CD4-positive, alpha-beta T cell treated with Interleukin-6 for 4 hours (primary cell): ENCODE measurements around the gene GMDS.

Experiments used
- DNase-seq: peaks from one replicate; pipeline ENCODE4 v3.0.0-alpha.2; 2020; ENCODE audit warnings: mixed read lengths

The GMDS gene

GRCh38 chr6:1821164-1821512 lies 424.3 kb downstream of the GMDS start:
- DNase-seq = no peak

GRCh38 chr6:1820714-1821113 lies 424.7 kb downstream of the GMDS start:
- DNase-seq = no peak

DNA sequence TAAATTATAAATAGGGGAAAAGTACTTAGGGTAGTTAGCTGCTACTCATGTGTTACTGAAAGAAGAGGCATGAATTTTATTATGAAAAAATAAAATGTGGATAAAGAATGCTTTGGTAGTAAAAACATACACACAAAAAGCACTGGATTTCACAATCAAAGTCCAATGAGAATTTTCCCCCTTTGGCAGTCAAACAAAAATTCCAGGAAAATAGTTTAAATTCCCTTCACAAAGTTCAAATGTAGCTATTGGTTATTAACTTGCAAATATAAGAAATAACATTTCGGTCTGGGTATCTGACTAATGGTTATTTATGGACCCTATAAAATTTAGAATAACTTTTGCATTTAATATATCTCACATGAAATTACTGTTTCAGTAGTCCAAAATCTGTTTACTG lies 425.2 kb downstream of the GMDS start:
- no peak for DNase-seq

DNA sequence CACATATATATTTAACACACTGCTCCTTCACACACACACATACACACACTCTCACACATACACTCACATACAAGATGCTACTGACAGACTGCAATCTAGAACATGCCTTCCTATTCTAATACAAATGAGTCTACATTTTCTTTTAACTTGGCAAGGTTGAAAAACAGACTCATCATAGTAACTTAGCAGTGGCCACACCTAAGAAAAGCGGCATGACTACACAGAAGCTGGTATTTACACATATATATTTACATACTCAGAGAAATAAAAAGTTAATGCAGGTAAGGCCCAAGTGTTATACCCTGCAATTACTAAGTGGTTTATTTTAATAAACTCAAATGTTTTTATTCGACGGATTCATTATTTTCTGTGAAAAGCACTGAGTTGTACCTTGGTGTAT lies 426.4 kb downstream of the GMDS start:
- no peak for DNase-seq

DNA sequence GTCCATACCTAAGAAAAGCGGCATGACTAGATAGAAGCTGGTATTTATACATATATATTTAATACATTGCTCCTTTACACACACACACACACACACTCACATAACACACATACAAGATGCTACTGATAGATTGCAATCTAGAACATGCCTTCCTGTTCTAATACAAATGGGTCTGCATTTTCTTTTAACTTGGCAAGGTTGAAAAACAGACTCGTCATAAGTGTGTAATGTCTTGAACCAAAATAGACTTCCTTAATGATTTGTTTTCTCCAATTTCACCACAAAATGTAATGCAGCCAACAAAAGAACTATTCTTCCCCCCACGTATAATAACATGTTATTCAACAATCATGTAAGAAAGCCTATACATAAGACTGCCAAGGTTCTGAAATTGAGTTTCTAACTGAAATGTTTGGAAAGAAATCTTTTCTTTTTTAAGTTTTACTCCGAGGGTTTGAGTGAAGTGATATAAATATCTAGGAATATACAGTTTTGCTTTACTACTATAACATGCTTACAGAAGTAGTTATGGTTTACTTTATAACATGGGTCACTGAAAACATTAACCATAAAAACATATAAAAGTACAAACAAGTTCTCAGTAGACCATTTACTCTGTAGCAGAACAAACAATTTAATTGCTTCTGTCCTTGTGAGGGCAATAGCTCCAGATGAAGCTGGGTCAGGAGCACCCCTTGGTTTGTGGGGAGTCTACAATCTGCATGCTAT lies 428.2 kb downstream of the GMDS start:
- no peak for DNase-seq

DNA sequence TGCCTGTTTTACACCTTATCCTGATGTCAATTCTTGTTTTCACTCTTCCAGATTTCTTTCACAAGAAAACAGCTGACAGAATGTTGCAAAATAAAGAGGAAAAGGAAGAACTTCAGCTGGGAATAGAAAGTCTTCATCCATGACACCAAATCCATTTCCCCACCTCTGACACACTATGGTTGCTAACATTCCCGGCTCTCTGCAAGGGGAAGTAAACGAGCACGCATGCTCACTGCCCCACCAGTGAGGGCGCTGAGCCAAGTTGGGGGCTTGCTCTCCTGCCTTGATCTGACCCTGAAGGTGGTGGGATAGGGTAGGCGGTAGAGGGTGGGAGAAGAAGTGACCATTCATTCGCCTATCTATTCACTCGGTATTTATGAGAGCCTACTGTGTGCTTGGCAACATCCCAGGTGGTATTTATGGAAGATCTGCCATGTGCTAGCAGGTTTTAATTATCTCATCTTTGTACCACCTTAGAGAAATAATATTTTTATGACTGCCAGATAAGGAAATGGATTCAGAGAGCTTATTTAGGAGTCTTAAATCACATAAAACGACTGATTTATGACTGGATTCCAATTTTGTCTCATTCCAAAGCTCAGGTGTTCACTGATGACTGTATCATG lies 429.5 kb downstream of the GMDS start:
- DNase-seq = no peak

DNA sequence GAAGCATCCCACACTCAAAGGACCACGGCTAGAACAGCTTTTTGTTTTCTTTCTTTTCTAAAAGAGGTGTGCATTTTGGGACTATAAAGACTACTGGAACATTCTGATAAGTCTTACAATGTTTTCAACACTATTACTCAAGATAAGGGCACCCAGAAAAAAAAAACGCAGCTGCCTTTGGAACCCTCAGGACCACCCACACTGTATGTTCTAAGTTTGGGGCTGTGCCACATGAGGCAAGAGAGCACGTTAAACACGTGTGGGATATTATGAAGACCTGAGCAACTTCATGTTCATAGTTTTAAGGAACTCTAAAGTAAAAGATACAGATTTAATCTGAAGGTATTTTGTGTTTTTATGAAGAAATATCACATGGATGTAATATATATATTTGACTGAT lies 431.1 kb downstream of the GMDS start:
- DNase-seq = no peak

GRCh38 chr6:1812487-1812886 lies 432.9 kb downstream of the GMDS start:
- DNase-seq = no peak

GRCh38 chr6:1812034-1812433 lies 433.4 kb downstream of the GMDS start:
- DNase-seq = no peak

- DNase-seq = no peak
Observed at GRCh38 chr6:1810880-1811279, 434.5 kb downstream of the GMDS start.

GRCh38 chr6:1809291-1809988 lies 436.0 kb downstream of the GMDS start:
- DNase-seq = no peak

DNA sequence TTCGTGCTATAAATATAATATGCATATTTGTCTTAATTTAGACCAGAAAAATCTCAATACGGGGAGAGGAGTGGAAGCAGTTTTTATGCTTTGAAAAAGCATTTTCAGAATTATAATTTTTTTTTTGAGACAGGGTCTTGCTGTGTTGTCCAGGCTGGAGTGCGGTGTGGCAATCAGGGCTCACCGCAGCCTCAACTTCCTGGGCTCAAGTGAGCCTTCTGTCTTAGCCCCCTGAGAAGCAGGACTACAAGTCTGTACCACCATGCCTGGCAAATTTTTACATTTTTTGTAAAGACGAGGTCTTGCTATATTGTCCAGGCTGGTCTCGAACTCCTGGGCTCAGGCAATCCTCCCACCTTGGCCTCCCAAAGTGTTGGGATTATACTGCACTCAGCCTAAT lies 438.5 kb downstream of the GMDS start:
- no peak for DNase-seq

DNA sequence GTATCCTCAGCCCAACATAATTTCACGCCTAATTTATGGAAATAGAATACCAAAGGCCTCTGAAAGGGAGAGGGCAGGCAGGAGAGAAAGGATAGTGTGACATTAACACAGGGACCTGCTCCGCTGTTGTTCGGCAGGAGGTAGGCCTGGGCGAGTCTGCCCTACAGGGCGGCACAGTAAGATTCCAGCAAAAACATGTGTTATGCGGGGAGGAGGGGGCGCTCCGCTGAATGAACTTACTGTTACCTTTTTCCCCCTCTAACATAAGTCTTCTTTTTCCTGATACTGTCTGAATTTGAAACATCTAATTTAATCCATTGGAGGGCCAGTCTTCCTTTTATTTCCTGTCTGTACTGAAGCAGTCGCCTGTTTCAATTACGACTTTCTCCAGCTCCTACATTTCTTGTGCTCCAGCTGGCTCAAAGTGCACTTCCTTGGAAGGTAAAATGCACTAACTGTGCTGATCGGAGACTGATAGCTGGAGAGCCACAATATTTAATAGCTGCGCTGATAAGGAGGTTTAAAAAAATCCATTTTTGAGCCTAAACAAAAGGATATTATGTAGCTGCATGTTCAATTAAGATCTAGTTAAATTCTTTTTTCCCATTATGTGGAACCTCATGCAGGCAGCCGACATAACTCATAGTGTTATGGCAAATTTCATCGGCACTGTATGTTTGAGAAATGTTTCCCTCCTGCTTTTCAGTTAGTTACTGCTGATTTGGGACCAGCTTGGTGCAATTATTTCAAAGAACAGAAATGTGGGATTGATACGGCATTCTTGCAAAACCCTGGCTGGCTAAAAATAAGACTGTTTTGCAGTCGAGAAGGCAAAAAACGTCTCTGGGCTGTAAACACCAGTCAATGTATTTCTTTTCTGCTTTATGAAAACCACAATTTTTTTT lies 442.7 kb downstream of the GMDS start:
- DNase-seq = no peak

GRCh38 chr6:1801401-1801800 lies 444.0 kb downstream of the GMDS start:
- DNase-seq = no peak

GRCh38 chr6:1800845-1801244 lies 444.6 kb downstream of the GMDS start:
- no peak for DNase-seq

- no peak for DNase-seq
Observed at GRCh38 chr6:1798965-1799325, 446.5 kb downstream of the GMDS start.

DNA sequence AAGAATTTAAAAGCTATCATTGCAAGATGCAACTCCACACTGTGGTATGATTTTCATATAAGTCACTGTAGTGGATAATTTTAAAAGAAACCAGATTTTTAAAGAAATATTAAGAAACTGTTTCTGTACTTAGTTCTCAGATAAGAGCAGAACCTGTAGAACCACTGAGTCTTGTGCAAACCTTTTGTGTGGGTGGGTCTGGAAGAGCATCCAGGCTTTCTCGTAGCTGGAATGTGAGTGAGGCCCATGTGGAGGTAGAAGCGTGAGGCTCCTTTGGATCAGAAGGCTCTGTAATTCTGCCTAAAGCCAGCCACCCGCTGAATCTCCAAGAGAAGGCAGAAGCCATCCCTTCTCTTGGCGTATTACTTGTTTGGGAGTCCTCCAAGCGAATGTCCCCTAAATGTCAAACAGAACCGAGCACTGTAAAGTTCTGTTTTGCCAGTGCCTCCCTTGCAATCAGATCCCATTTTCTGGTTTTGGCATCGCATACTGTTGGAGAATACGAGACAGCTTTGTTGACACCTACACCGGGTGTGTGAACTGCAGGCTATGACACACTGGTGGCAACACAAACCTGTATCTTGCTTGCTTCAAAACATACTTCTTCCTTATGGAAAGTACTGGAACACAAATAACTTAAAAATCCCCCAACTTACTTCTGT lies 447.0 kb downstream of the GMDS start:
- DNase-seq = no peak

- no peak for DNase-seq
Observed at GRCh38 chr6:1797801-1798200, 447.6 kb downstream of the GMDS start.

GRCh38 chr6:1796706-1797529 lies 448.5 kb downstream of the GMDS start:
- DNase-seq = no peak

GRCh38 chr6:1795910-1796309 lies 449.5 kb downstream of the GMDS start:
- no peak for DNase-seq

DNA sequence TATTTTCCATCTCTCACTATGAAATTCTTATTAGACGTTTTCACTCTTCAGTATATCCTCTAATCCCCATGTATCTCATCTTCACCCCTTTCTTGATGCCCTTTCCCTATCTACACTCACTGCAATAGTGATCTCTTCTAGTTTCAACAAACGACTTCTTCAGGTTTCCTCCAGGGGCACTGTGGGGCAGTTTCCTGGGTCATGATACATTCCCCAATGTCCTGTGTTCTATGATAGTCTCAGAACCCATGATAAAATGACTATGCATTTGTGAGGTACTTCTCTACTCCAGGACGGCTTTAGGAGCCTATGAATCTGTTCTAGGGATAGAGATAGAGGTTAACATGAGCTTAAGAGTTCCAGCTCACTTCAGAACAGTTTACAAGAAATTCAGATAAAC lies 452.4 kb downstream of the GMDS start:
- no peak for DNase-seq

DNA sequence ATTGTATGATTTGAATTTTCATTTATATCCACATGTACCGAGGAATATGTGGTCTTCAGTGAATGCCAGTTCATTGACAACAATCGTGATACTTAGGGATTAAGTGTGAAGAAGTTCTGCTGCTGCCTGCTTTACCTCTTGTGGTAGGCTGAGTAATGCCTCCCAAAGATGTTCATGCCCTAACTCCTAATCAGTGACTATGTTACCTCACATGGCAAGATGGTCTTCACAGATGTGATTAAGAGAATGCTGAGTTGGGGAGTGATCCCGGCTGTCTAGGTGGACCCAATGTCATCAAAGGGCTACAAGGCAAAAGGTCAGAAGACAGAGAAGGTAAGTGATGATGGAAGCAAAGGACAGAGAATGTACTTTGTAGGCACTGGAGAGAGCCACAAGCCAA lies 454.7 kb downstream of the GMDS start:
- no peak for DNase-seq
